ENCODE measurements around the gene CD22.

- TF ChIP-seq CTCF (conservative IDR thresholded peaks at IDR 0.05; ENCODE audit: low read depth, low read length) (no peak), POLR2A (IDR thresholded peaks at IDR 0.05; ENCODE audit: low read depth, low read length) (no peak), RCOR1 (IDR thresholded peaks at IDR 0.05; ENCODE audit: insufficient replicate concordance, low read length) (no peak), SMC3 (IDR thresholded peaks at IDR 0.05; ENCODE audit: low read depth, low read length) (no peak)
Observed at GRCh38 chr19:35311901-35312665, 16.9 kb upstream of the CD22 start.

Data from IMR-90 (cell line).